Astrocyte of the cerebellum (primary cell): ENCODE data around the gene POLD2.

Experiments used
- DNase-seq: peaks from one replicate; pipeline ENCODE4 v3.0.0-alpha.2; 2011; ENCODE audit warnings: low read depth
- H3K4me3 ChIP-seq: 2 replicates; pipeline ENCODE4 v1.5.1; 2011; ENCODE audit warnings: mild to moderate bottlenecking, low read depth, low read length, moderate library complexity
- CTCF ChIP-seq: IDR thresholded peaks from 2 replicates; pipeline ENCODE4 v1.5.1; 2012; ENCODE audit warnings: low read length, low read depth, moderate library complexity, mild to moderate bottlenecking; ENCODE audit errors: missing control alignments
- in situ Hi-C: cut with HindIII; loops from 2 replicates; pipeline ENCODE4 v1.10.0; 2017; ENCODE audit warnings: low sequenced_read_pairs

The POLD2 gene

GRCh38 chr7:44101303-44101965 lies 21.9 kb downstream of the POLD2 start:
- no peak for TF ChIP-seq CTCF
- no peak overlapping the region for H3K4me3 ChIP-seq
- no peak for DNase-seq
- in situ Hi-C loops = no loop called here

GRCh38 chr7:44100458-44101302 lies 22.7 kb downstream of the POLD2 start:
- TF ChIP-seq CTCF = no peak
- peak; percentile 79 for DNase-seq
- in situ Hi-C loops = no loop called here
- H3K4me3 ChIP-seq = no peak overlapping the region

GRCh38 chr7:44099669-44100068 lies 23.7 kb downstream of the POLD2 start:
- no peak for DNase-seq
- TF ChIP-seq CTCF = no peak
- in situ Hi-C loops = no loop called here
- no peak overlapping the region for H3K4me3 ChIP-seq

- no peak for DNase-seq
- in situ Hi-C loops = no loop called here
These were observed 25.0 kb downstream of the POLD2 start for GRCh38 chr7:44098092-44099068.

GRCh38 chr7:44097064-44097932 lies 26.1 kb downstream of the POLD2 start:
- in situ Hi-C loops = no loop called here
- TF ChIP-seq CTCF = no peak
- DNase-seq = no peak
- H3K4me3 ChIP-seq = no peak overlapping the region

More at GRCh38 chr7:44098092-44099068, 25.0 kb downstream of the POLD2 start:
- H3K4me3 ChIP-seq = no peak overlapping the region
- TF ChIP-seq CTCF = no peak
